Measurements from ENCODE around the gene NALCN. TPM values are rescaled to one million over a fixed set of nuclear protein-coding genes. Genes with fewer than 3 reads are reported as not detected.

NALCN gene
- total RNA-seq, 4 donors from 2014 or later = 0.32 to 0.41 TPM; not detected in 2

DNA sequence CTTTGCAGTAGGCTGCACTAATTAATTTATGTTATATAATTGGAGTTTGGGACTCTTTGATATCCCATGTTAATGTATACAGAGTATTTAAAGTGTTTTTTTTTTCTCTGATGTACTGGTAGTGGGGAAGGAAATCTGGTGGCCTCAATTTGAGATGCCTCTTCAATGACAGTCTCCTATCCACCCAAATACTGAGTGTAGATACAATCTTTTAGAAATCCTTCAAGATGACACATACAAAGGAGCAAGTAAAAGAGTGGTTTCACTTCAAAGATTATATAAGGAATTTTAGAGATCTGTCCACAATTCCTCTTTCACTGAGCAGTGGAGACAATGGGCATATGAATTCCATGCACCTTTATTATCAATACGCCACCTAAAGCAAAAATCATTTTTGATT is 15.1 kb downstream of the NALCN start:
- Histone ChIP-seq H3K4me3 (no peak overlapping the region), H3K27ac (no peak overlapping the region), H3K27me3 (no peaks in the 10 kb centered on the region), H3K9me3 (no peaks in the 10 kb centered on the region), H3K36me3 (no peaks in the 10 kb centered on the region), H3K4me1 (no peaks in the 10 kb centered on the region)
- DNase-seq = no peak
- intact Hi-C loops (cut with DNase I; ENCODE audit: low total_unique reads) = no loop called here
- TF ChIP-seq EP300 (IDR thresholded peaks at IDR 0.05; ENCODE audit: low read depth) (no peak), POLR2A (IDR thresholded peaks at IDR 0.05) (no peak), POLR2AphosphoS5 (IDR thresholded peaks at IDR 0.05) (no peak)
- TF ChIP-seq, protein P1, sequence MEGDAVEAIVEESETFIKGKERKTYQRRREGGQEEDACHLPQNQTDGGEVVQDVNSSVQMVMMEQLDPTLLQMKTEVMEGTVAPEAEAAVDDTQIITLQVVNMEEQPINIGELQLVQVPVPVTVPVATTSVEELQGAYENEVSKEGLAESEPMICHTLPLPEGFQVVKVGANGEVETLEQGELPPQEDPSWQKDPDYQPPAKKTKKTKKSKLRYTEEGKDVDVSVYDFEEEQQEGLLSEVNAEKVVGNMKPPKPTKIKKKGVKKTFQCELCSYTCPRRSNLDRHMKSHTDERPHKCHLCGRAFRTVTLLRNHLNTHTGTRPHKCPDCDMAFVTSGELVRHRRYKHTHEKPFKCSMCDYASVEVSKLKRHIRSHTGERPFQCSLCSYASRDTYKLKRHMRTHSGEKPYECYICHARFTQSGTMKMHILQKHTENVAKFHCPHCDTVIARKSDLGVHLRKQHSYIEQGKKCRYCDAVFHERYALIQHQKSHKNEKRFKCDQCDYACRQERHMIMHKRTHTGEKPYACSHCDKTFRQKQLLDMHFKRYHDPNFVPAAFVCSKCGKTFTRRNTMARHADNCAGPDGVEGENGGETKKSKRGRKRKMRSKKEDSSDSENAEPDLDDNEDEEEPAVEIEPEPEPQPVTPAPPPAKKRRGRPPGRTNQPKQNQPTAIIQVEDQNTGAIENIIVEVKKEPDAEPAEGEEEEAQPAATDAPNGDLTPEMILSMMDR (IDR thresholded peaks at IDR 0.05) = no peak
- 91% methylated on average over 1 of the region's 1 CpG for WGBS, 2 donors (ENCODE audit: low coverage in 1 of 2)
- in situ Hi-C loops (cut with MboI; ENCODE audit: low pct_ligation_motif_present in 1 of 4, low pct_unique_long_range_greater_than_20kb in 1 of 4, low sequenced_read_pairs in 3 of 4) = no loop called here

DNA sequence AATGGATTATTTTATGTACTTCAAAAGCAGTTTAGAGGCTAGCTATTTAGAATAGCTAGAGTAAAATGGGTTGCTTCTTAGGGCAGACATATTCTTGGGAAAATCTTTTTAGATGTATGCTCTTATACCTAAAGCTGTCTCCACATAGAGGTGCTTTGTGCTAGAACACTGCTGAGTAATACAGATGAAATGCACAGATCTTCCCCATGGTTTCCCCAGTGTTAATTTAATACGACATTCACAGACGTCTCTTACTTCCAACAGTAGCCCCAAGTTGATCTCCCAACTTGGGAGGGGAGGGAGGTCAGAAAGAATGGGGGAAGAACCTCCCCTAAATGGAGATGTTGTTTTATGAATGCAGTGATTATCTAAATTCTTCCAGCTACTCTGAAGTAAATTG is 16.9 kb downstream of the NALCN start:
- WGBS, 2 donors (ENCODE audit: low coverage in 1 of 2) = 45 to 74% methylated on average over 2 of the region's 2 CpGs
- H3K27ac ChIP-seq = no peak overlapping the region
- no peak for DNase-seq
- TF ChIP-seq POLR2A (IDR thresholded peaks at IDR 0.05) (no peak), POLR2AphosphoS5 (IDR thresholded peaks at IDR 0.05) (no peak), EP300 (IDR thresholded peaks at IDR 0.05; ENCODE audit: low read depth) (no peak)
- TF ChIP-seq, protein P1 (IDR thresholded peaks at IDR 0.05) = no peak
- H3K27me3 ChIP-seq = no peaks in the 10 kb centered on the region
- in situ Hi-C loops (cut with MboI; ENCODE audit: low pct_ligation_motif_present in 1 of 4, low pct_unique_long_range_greater_than_20kb in 1 of 4, low sequenced_read_pairs in 3 of 4) = no loop called here
- H3K9me3 ChIP-seq = no peaks in the 10 kb centered on the region
- no peak overlapping the region for H3K4me3 ChIP-seq
- intact Hi-C loops (cut with DNase I; ENCODE audit: low total_unique reads) = no loop called here
- H3K36me3 ChIP-seq = no peaks in the 10 kb centered on the region
- H3K4me1 ChIP-seq = no peaks in the 10 kb centered on the region

GRCh38 chr13:101398920-101399319 is 17.4 kb downstream of the NALCN start:
- no peaks in the 10 kb centered on the region for H3K4me1 ChIP-seq
- no peaks in the 10 kb centered on the region for H3K36me3 ChIP-seq
- H3K4me3 ChIP-seq = no peak overlapping the region
- in situ Hi-C loops (cut with MboI; ENCODE audit: low pct_ligation_motif_present in 1 of 4, low pct_unique_long_range_greater_than_20kb in 1 of 4, low sequenced_read_pairs in 3 of 4) = no loop called here
- DNase-seq = no peak
- no peaks in the 10 kb centered on the region for H3K27me3 ChIP-seq
- intact Hi-C loops (cut with DNase I; ENCODE audit: low total_unique reads) = no loop called here
- TF ChIP-seq, protein P1 (IDR thresholded peaks at IDR 0.05) = no peak
- TF ChIP-seq POLR2A (IDR thresholded peaks at IDR 0.05) (no peak), POLR2AphosphoS5 (IDR thresholded peaks at IDR 0.05) (no peak), EP300 (IDR thresholded peaks at IDR 0.05; ENCODE audit: low read depth) (no peak)
- no peaks in the 10 kb centered on the region for H3K9me3 ChIP-seq
- WGBS, 2 donors (ENCODE audit: low coverage in 1 of 2) = 81 to 100% methylated on average over 1 to 2 of the region's 2 CpGs
- H3K27ac ChIP-seq = no peak overlapping the region

- TF ChIP-seq POLR2AphosphoS5 (IDR thresholded peaks at IDR 0.05) (no peak), EP300 (IDR thresholded peaks at IDR 0.05; ENCODE audit: low read depth) (no peak), POLR2A (IDR thresholded peaks at IDR 0.05) (no peak)
- TF ChIP-seq, protein P1 (IDR thresholded peaks at IDR 0.05) = no peak
- Histone ChIP-seq H3K9me3 (no peaks in the 10 kb centered on the region), H3K4me1 (no peaks in the 10 kb centered on the region), H3K4me3 (no peak overlapping the region), H3K27me3 (no peaks in the 10 kb centered on the region), H3K27ac (no peak overlapping the region), H3K36me3 (no peaks in the 10 kb centered on the region)
- no peak for DNase-seq
- in situ Hi-C loops (cut with MboI; ENCODE audit: low pct_ligation_motif_present in 1 of 4, low pct_unique_long_range_greater_than_20kb in 1 of 4, low sequenced_read_pairs in 3 of 4) (no loop called here), intact Hi-C loops (cut with DNase I; ENCODE audit: low total_unique reads) (no loop called here)
- 62 to 70% methylated on average over 2 of the region's 2 CpGs for WGBS, 2 donors (ENCODE audit: low coverage in 1 of 2)
These were observed 18.1 kb downstream of the NALCN start for GRCh38 chr13:101398191-101398590.
